Measurements from ENCODE around the gene TAMM41. TPM values are rescaled to one million over a fixed set of nuclear protein-coding genes. Genes with fewer than 3 reads are reported as not detected.
A peak's percentile ranks its signal among the peaks of the same experiment; 100 is the strongest.

The TAMM41 gene
- total and polyA plus RNA-seq, 10 of the 15 experiments (the other 5 are each of a cell fraction or from before 2014, with no cell fraction given): 10.4 to 36.6 (median 18.3) TPM

- no peak for TF ChIP-seq REST (IDR thresholded peaks at IDR 0.05; ENCODE audit: low read depth, low read length)
- TF ChIP-seq NKRF (conservative IDR thresholded peaks at IDR 0.05): peak; percentile 60; the same call in 1 of the 2 replicates
- TF ChIP-seq CREM (IDR thresholded peaks at IDR 0.05; ENCODE audit: low read depth): peak; percentile 80
- no peak for TF ChIP-seq SKIL (IDR thresholded peaks at IDR 0.05; ENCODE audit: low read depth, poor library complexity, severe bottlenecking)
- peak; percentile 63 for TF ChIP-seq RUNX3 (IDR thresholded peaks at IDR 0.05; ENCODE audit: low read length)
- TF ChIP-seq IRF4 (IDR thresholded peaks at IDR 0.05; ENCODE audit: low read depth, low read length): peak; percentile 45; the same call in 1 of the 2 replicates
- TF ChIP-seq HDAC6 (IDR thresholded peaks at IDR 0.05; ENCODE audit: unreplicated experiment): peak; percentile 36
Observed at GRCh38 chr3:11846281-11847266, at the start of gene TAMM41 (continued).

All from GM12878 (cell line).